Measurements from ENCODE around the gene FOXL2NB.
"Not testable (repeated sequence)": the region's sequence is repeated elsewhere in the genome, so short reads cannot be mapped to it uniquely, and the experiment has no call there.

FOXL2NB gene

DNA sequence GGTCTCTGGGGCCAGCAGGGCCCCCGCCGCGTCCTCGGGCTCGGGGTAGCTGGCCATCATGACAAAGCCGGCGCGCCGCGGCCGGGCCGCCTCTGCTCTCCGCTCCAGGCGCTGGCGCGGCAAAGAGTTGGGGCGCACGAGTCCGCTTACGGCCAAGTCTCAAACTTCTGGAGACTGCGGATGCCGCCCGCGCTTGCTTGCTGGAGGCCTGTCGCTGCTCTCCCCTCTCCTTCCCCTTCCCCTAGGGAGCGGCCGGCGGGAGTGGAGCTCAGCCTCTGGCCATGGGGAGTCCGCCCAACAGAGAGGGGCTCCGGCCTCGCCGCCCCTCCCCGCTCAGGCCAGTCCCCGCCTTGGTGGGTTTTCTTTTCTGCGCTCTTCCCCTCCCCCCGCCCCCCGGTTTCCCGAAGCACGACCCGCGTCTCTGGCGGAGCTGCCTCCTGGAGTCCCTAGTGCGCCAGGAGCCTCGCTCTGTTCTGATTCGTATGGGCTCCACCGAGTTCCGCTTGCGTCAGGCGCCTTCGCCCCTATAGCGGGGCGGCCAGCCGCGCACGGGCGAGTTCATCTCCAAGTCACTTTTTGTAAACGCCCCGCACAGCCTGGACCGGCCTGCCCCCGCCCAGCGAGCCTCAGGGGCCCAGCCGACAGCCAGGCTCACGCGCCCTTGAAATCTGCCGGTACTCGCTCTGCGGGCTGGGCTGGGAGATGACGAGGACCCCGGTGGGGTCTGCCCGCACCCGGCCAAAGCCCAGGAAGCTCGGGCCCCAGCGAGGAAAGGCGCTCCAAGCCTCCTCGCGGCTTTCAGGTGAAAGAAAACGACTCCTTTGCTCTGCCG, at the start of gene FOXL2NB, which contains the start of gene FOXL2:
FOXL2NB (plus strand) TSS at position 555 of the 832 bp plus-strand sequence; CDS start at position 703, 148 bp downstream.
FOXL2 (minus strand) TSS at position 475 of the 832 bp plus-strand sequence; CDS start at position 60, 415 bp downstream.
- DNase-seq = peak in 1 of 2 experiments; percentile 46

DNA sequence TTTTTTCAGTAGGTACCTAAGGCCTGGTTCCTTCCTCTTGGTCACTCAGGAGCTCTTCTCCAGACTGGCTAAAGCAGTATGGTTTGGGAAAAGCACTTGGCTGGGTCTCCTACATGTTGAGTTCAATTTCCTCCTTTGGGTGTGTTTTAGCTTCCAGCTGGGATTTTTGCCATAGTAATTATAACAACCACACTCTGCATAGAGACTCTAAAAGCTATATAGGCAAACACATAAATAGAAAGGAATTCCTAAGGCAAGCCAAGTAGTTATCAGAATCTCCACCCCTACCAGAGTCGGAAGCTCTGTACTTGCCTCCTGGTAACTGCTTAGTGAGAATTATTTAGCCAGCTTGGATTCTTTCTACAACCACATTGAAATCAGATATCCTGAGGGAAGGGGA, 48.7 kb upstream of the FOXL2NB start:
- no peak for DNase-seq

DNA sequence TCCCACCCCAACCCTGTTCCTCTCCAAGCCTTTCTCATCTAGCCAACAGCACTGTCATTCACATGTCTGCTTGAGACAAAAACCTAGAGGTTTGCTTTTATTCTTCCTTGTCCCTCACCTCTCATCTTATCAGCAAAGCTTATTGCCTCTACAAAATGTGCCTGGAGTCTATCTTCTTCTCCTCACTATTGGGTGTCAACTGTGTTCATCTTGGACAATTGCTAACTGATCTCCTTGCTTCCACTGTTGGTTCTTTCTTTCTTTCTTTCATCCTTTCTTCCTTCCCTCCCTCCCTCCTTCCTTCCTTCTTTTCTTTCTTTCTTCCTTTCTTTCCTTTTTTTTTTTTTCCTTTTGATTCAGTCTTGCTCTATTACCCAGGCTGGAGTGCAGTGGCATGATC, 48.3 kb upstream of the FOXL2NB start:
- DNase-seq = no peak

DNA sequence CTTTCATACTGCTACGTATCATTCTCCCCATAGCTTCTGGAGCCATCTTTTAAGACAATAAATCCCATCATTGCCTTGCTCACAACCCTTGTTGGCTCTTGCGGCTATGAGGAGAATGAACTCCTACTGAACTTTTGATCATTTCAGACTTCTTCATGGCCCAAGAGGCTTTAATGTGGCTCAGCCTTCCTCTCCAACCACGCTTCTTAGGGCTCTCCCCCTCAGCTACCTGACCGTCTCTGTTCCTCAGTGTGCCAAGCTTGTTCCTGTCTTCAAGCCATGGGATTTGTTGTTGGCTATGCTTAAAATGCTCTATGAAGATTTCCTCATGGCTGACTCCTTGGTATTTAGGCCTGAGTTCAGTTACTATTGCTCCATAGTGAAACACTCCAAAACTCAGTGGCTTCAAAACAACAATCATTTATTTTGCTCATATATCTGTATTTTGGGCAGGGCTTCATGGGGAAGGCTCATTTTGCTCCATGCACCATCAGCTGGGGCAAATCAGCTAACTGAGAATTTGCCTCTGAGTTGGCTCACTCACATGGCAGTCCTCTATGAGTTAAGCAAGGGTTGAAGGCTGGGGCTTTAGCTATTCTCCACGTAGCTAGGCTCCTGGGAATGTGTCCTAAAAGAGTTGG, 47.5 kb upstream of the FOXL2NB start:
- DNase-seq = no peak

DNA sequence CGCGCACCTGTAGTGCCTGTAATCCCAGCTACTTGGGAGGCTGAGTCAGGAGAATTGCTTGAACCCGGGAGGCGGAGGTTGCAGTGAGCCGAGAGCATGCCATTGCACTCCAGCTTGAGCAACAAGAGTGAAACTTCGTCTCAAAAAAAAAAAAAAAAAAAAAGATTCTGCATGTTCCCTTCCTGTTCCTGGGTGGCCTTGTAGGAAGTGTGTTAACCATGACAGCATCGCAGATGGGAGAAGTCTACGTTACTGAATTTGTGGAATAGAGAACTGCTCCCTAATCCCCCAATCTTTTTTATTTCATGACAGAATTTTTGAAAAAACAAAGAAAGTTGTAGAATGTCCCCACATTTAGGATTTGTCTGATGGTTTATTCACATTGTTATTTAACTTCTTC, 45.5 kb upstream of the FOXL2NB start:
- DNase-seq = no peak

DNA sequence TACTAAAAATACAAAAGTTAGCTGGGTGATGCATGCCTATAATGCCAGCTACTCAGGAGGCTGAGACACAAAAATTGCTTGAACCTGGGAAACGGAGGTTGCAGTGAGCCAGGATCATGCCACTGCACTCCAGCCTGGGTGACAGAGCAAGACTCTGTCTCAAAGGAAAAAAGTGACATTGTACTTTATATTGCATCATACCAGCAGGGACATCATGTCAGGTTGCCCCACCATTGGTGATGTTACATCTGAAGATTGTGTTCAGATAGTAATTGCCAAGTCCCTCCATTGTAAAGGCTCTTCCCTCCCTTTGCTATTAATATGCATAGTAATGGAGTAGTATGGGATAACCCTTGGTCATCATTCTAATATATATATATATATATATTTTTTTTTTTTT, 44.8 kb upstream of the FOXL2NB start:
- no peak for DNase-seq

DNA sequence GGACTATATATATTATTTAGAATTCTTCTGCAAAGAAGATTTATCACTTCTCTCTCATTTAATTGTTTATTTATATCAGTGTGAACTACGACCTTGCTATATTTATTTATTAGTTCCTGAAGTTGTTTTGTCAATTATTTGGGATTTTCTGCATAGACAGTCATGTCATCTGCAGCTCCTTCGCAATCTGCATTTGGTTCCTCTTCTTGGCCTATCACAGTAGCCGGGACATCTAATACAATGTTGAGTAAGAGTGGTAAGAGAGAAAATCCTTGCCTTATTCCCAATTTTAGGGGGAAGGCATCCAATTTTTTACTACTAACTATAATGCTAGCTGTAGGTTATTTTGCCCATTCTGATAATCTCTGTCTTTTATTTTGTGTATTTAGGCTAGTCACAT, 39.5 kb upstream of the FOXL2NB start:
- DNase-seq = no peak

DNA sequence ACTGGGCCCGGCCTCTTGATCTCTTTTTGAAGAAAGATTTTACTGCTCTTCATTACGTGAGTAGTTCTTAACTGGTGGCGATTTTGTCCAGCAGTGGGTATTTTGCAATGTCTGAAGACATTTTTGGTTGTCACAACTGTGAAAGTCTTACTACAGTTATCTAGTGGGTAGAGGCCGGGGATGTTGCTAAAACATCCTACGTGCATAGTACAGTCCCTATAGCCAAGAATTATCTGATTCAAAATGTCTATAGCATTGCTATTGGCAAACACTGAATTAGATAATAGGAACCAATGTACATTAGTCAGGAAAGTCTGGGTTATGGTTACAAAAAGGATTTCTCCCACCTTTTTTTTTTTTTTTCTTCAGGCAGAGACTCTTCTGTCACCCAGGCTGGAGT, 38.2 kb upstream of the FOXL2NB start:
- no peak for DNase-seq

DNA sequence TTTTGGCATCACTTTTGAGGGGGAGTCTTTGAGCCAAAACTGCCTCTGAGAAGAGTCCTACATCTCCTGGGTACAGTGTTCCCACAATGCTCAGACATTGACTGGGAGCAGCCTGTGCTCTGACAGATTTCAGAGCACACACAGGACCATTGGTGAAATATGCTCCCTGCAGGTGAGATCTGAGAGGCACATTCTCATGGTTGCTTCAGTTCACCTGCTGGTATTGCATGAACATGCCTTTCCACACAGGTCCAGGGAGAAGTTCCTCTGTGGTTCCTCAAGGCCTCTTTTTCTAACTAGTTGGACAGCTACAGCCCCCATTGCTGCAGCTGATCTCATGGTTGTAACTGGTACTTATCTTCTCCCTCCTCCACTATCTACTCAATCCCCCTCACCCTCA, 37.1 kb upstream of the FOXL2NB start:
- DNase-seq = no peak

DNA sequence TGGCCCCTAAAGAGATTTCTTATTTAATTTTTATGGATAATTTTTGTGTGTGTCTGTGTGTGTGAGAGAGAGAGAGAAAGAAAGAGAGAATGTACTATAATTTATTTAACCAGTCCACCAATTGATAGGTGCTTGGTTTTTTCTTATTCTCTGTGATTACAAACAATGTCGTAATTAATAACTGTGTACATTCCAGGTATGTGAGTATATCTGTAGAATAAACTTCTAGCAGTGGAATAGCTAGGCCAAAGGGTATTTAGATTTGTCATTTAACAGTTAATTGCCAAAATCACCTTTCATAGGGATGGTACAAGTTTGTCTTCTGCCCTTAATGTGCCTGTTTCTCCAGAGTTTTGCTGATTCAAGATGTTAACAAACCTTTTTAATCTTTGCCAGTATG, 35.4 kb upstream of the FOXL2NB start:
- no peak for DNase-seq

DNA sequence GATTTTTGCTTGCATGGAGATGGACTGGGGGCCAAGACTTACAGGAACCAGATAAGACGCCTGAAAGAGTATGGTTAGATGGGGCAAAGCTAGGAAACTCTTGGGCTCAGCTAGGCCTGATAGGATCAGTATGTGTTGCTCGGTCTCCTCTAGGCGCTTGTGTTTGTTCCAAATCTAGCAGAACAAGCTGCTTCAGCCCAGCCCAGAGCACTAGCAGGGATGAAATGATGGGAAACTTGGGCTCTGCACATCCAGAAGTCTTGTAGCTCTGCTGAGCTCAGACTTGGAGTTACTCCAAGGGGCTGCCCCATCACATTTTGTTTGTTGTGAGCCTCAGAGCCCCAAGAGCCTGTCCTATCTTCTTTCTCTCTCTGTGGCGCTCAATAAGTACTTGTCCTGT, 34.8 kb upstream of the FOXL2NB start:
- no peak for DNase-seq

DNA sequence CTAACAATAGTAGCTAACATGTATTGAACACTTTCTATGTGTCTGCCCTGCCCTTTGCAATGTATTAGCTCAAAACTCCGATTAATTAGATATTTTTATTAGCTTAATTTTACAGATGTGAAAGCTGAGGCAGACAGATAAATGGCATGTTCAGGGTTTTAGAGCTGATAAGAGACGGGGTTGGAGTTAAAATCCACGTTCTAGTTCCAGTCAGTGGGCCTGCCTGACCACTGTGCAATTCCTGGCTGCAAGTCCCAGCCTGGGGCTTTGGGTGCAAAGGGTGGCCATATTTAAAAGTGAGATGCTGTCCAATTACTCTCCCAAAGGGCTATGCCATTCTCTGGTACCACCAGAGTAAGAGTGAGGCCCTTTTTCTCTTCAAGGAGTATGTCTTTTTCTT, 33.3 kb upstream of the FOXL2NB start:
- DNase-seq = no peak

DNA sequence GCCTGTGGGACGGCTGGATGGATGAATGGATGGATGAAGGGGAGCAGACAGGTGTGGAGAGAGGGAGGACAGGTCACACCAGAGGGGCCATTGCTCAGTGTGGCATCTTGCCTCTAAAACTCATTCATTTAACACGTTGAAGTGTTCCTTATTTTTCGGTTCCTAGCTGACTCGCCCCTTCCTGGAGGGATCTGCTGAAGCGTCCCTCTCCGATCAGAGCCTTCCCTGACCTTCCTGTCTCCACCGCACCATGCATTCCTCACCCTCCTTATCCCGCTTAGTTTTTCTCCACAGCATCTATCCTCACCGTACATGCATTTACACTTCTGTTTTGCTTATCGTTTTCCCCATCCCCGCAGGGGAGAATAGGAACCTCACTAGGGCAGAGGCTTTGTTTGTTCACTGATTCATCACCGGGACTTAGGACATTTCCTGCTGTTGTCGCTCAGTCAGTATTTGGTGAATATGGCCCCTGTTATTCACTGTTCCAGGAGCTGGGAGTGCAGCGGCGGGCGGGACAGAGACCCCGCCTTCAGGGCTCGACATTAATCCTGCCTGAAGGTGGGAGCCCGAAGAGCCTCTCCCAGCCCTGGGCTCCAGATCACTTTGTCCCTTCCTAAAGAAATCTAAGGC, 32.0 kb upstream of the FOXL2NB start:
- peak in 1 of 2 experiments; percentile 80 for DNase-seq

DNA sequence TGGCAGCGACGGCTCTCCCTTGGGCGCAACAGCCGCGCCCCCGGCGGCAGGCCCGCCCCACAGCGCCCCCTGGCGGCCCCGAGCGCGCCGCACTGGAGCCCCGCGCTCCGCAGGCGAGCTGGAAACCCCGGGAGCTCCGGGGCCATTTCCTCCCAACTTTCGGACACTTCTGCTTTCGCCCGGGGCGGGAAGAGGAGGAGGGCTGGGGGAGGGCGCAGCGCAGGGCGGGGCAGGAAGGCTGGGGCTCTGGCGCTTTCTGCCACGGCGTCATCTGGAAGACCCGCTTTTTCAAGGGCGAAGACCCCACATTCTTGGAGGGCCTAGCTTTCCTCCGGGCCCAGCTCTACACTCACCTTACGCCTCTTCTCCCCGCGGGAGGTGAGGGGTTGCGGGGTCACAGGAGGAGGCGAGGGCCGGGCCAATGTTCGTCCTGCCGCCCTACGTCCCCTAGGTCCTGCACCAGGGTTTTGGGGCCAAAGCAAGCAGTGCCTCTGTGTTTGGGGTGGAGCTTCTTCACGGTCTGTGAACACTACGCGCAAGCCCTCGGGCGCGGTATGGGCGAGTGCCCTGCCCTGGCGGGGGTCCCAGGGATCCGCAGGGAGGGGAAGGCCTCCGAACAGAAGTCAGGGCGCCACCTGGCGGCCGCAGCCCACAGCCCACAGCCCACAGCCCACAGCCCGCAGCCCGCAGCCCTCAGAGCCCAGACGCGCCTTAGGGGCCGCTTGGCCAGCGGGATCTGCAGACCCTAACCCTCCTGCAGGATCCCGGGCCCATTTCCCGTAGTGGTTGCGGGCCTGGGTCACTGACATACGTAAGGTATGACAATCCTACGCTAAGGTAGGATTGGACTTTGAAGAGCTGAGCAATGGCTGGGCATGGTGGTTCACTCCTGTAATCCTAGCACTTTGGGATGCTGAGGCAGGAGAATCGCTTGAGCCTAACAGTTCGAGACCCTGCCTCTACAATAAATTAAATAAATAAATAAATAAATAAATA, 31.2 kb upstream of the FOXL2NB start:
- peak; percentile 94 to 95 for DNase-seq

DNA sequence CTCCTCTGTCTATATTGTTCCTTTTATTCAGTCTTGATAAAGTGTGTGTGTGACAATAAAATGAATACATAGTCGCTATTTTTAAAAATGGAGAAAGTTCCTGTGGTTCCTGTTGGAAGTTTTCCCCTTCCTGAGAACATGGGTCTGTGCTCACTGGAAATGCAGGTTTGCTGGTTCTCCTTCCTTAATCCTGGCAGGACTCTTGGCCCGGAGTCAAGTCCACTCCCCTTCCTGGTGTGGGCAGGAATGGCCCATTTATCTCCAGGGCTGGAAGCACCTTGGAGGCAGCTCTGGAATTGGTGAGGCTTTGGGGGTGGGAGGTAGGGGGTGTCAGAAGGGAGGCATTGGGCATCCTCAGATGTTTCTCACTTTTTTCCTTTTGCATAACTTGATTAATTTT, 30.2 kb upstream of the FOXL2NB start:
- no peak for DNase-seq

DNA sequence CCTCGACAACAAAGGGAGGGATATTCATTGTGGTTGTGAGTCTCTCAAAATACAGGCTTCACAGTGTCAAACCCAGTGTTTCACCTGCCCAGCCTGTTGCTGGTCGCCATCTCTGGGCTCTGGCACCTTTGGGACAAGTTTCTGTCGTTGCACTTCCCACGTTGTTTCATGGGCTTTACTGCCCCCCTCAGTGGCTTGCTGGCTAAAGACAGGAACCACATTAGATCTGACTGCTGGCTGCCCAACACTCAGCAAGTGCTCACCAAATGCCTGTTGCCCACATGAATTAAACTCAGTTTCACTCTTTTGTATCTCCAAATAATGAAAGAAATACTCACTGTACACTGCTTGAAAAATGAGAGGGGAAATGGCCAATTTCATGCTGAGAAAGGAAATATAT, 27.7 kb upstream of the FOXL2NB start:
- DNase-seq = no peak

DNA sequence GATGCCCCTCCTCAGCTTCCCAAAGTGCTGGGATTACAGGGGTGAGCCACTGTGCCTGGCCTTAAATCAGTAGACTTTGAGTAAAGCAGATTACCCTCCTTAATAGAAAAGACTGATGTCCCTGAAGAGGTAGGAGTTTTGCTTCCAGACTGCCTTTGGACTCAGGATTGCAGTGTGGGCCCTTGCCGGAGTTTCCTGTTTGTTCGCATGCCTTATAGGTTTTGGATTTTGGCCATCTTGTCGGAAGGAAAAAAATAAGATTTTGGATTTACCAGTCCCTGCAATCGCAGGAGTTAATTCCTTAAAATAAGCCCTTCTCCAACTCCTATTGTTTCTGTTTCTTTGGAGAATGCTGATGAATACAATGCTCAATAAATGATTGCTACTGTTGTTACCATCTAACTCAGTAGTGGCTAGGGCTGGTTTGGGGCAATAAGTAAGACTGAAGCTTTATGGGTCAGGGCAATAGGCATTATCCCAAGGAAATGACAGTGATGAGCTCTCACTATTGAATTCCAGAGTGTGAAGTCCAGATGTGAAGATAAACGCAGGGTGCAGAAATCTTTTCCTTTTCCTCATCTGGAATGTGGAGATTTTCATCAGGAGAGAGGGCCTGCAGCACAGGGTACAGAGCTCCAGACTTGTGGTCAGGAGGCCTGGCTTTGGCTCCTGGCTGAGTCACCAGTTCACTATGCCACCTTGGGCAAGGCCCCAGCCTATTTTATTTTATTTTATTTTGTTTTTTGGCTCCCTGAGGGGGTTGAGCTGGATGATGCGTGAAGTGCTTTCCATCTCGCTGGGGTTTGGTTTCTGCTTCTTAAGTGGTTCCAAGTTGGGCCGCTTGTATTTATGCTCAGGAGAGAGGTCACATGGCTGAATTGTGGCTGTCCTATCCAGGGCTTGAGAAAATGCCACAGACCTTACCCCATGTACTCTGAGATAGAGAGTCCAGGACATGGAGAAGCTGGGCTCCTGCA, 25.4 kb upstream of the FOXL2NB start:
- DNase-seq = no peak

DNA sequence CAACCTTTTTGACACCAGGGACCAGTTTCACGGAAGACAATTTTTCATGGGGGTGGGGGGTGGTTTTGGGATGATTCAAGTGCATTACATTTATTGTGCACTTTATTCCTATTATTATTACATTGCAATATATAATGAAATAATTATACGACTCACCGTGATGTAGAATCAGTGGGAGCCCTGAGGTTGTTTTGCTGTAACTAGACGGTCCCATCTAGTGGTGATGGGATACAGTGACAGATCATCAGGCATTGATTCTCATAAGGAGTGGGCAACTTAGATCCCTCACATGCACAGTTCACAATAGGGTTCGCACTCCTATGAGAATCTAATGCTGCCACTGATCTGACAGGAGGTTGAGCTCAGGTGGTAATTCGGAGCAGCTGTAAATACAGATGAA, 24.6 kb upstream of the FOXL2NB start:
- not testable (repeated sequence) for DNase-seq

DNA sequence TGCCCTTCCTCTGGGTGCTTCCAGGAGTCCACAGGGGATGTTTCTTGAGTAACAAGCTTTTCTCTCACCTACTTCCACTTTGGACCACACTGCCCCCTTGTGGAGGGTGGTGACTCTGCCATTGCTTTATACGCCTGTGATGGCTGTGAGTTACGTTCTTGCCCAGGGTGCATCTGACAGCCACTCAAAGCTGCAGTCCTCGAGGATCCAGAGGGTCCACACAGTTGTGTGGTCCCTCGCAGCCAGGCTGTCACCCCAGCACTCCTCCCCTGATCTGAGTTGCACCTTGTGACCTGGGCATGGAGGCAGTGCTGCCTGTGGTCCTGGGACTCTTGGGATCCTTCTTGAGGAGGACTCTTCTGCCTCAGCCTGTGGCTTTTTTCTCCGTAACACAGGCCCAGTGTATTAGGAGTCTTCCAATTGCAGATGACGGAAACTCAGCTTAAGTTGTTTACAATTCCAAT, 23.5 kb upstream of the FOXL2NB start:
- peak; percentile 86 to 89 for DNase-seq

DNA sequence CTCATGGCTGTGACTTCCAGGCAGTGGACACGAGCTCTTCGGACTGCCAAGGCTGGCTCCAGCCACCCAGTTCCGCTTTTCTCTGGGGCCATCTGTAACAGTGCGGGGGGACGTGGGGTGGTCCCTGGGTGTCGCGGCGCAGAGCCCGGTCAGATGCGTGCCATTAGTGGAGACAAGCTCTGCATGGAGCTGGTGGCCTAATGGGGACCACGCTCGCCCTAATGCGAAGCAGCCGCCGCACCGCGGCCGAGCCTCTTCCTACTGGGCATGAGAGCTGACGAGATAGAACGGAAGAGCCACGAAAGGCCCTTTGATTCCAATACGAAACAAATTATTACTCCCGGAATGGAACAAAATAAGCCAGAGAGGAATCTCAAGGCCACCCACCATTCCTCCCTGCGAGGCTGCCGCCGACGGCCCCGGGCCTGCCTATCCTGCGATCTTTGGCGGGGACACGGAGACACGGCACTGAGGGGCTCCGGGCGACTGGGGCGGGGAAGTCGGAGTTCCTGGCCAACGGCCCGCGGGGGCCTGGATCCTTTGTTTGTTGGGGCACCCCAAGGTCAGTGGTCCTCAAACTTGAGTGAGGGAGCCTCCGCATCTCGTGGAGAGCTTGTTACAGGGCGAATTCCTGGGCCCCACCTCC, 18.2 kb upstream of the FOXL2NB start:
- no peak for DNase-seq
